Adrenal gland (tissue), 12 donors: ENCODE data around the gene DYNC2LI1. TPM values are rescaled to one million over a fixed set of nuclear protein-coding genes. Genes with fewer than 3 reads are reported as not detected.

ENCODE experiments used
- DNase-seq, 7 donors: peaks; one replicate each; pipeline ENCODE4 v3.0.0-alpha.2; 2019 to 2020
- H3K27ac ChIP-seq, 5 donors: fragments of 200-600 bp; sonication (generic) in 4 of 5; 1 replicate in 3 of 5; 2 replicates in 2 of 5; pipeline versions ENCODE4 v1.5.1 to v1.8.0; 2016 to 2020; ENCODE audit warnings: mild to moderate bottlenecking in 1 of 5
- H3K27me3 ChIP-seq: fragments of 200-600 bp; 2 replicates; pipeline ENCODE4 v1.8.0; 2021
- H3K36me3 ChIP-seq, 2 donors: fragments of 200-600 bp; replicated peaks in 1 of 2; 1 replicate in 1 of 2; 2 replicates in 1 of 2; pipeline versions ENCODE4 v1.5.1 to v1.8.0; 2018 to 2022
- H3K4me1 ChIP-seq, 2 donors: fragments of 200-600 bp; replicated peaks in 1 of 2; 1 replicate in 1 of 2; 2 replicates in 1 of 2; pipeline versions ENCODE4 v1.5.1 to v1.8.0; 2018 to 2021
- H3K4me3 ChIP-seq, 4 donors: fragments of 200-600 bp; sonication (generic) in 3 of 4; one replicate each; pipeline ENCODE4 v1.5.1; 2016 to 2018
- H3K9me3 ChIP-seq, 3 donors: fragments of 200-600 bp; sonication (generic) in 1 of 3; replicated peaks in 1 of 3; 1 replicate in 2 of 3; 2 replicates in 1 of 3; pipeline versions ENCODE4 v1.5.1 to v1.8.0; 2016 to 2021
- CTCF ChIP-seq, 6 experiments: fragments of 450-650 bp in 4 of 6; fragments of 200-600 bp in 2 of 6; sonication (generic) in 1 of 6; IDR thresholded peaks; 1 replicate in 5 of 6; 2 replicates in 1 of 6; pipeline versions ENCODE4 v1.5.1 to v1.8.0; 2016 to 2021; ENCODE audit warnings: antibody characterized with exemption in 6 of 6, mild to moderate bottlenecking in 2 of 6, moderate library complexity in 1 of 6
- POLR2A ChIP-seq, 2 donors: fragments of 450-650 bp; IDR thresholded peaks; one replicate each; pipeline ENCODE4 v1.6.1; 2017; ENCODE audit warnings: antibody characterized with exemption in 2 of 2, mild to moderate bottlenecking in 2 of 2, moderate library complexity in 1 of 2
- WGBS, 4 donors: extraction: QIAGEN DNeasy Blood & Tissue Kit in 2 of 4; methylation state at CpG; one replicate each; pipeline versions ENCODE4 v1.1.5 to v1.1.7; 2013 to 2017; 5-methylcytosine and 5-hydroxymethylcytosine counted together
- intact Hi-C, 2 donors: fragments of 100-400 bp; cut with DNase I; formaldehyde crosslinking; loops; one replicate each; pipeline versions ENCODE4 v1.14.1 to v1.15.0; 2022 to 2023
- polyA plus RNA-seq, 3 donors: library from polyadenylated mRNA; stranded (reverse); fragments of 200-250 nt in 2 of 3; fragments of 350-450 nt in 1 of 3; fragmentation: Illumina TruSeq in 1 of 3; extraction: RNeasy Lipid Tissue Mini Kit (QIAGEN cat#74804) in 1 of 3; gene quantifications; one replicate each; pipeline ENCODE4 v1.2.3, GENCODE V29; 2013 to 2014
- total RNA-seq, 9 donors: library from RNA; depleted of rRNA in 4 of 9; stranded (reverse); fragments of >200 nt in 4 of 9; fragments of 120-200 nt in 1 of 9; fragmentation: NEBNext Ultra II Directional in 1 of 9; extraction: Animal tissue kit (Norgen Biotek cat#: 25700) in 1 of 9; gene quantifications; one replicate each; pipeline versions ENCODE4 v1.1.0 to v1.2.4, GENCODE V29; 2013 to 2023
- donor health status: healthy with polysubstance abuse.
- donor health status: Bipolar disorder and iron deficiency.
- donor health status: DM: yes; HTN: yes; CAD: no.
- donor health status: DM: no; HTN: no; CAD: no.
- donor health status: DM: no; HTN: no; CAD: no.
- donor health status: DM: yes; HTN: yes; CAD: no.

Gene DYNC2LI1
- total and polyA plus RNA-seq, 12 donors = 16.9 to 80.5 (median 30.5) TPM

- TF ChIP-seq CTCF (IDR thresholded peaks at IDR 0.05) (no peak), POLR2A (IDR thresholded peaks at IDR 0.05) (no peak)
- intact Hi-C loops = no loop called here
- H3K36me3 ChIP-seq = no peaks in the 10 kb centered on the region
- H3K4me1 ChIP-seq = peaks cover 0 to 4% of the 10 kb centered on the region in 2 donors
- no peak overlapping the region for H3K4me3 ChIP-seq
- no peaks in the 10 kb centered on the region for H3K9me3 ChIP-seq
- H3K27me3 ChIP-seq = no peaks in the 10 kb centered on the region
- 60 to 72% (median 70%) methylated on average over 3 of the region's 3 CpGs for WGBS, 4 donors
- no peak overlapping the region for H3K27ac ChIP-seq
- no peak for DNase-seq
Observed at GRCh38 chr2:43762286-43762685, 11.6 kb upstream of the DYNC2LI1 start.

- no peak overlapping the region for H3K4me3 ChIP-seq
- H3K27ac ChIP-seq = no peak overlapping the region
- no peaks in the 10 kb centered on the region for H3K9me3 ChIP-seq
- H3K4me1 ChIP-seq = peaks cover 0 to 4% of the 10 kb centered on the region in 2 donors
- no peak for DNase-seq
- TF ChIP-seq CTCF (IDR thresholded peaks at IDR 0.05) = no peak
- no peak for TF ChIP-seq POLR2A (IDR thresholded peaks at IDR 0.05)
- H3K27me3 ChIP-seq = no peaks in the 10 kb centered on the region
- no peaks in the 10 kb centered on the region for H3K36me3 ChIP-seq
- intact Hi-C loops = no loop called here
- 95 to 100% (median 98%) methylated on average over 2 of the region's 2 CpGs for WGBS, 4 donors
Observed at GRCh38 chr2:43763091-43763490, 10.7 kb upstream of the DYNC2LI1 start.

GRCh38 chr2:43764086-43764705 lies 9.6 kb upstream of the DYNC2LI1 start:
- TF ChIP-seq POLR2A (IDR thresholded peaks at IDR 0.05) (no peak), CTCF (IDR thresholded peaks at IDR 0.05) (no peak)
- intact Hi-C loops = no loop called here

GRCh38 chr2:43766006-43766405 lies 7.8 kb upstream of the DYNC2LI1 start:
- intact Hi-C loops = no loop called here
- TF ChIP-seq POLR2A (IDR thresholded peaks at IDR 0.05) (no peak), CTCF (IDR thresholded peaks at IDR 0.05) (no peak)
- Histone ChIP-seq H3K27ac (no peak overlapping the region), H3K27me3 (no peaks in the 10 kb centered on the region), H3K4me3 (no peak overlapping the region), H3K36me3 (no peaks in the 10 kb centered on the region), H3K4me1 (no peaks in the 10 kb centered on the region), H3K9me3 (no peaks in the 10 kb centered on the region)
- DNase-seq = no peak
- WGBS, 4 donors = 82 to 97% (median 92%) methylated on average over 4 of the region's 4 CpGs

More at GRCh38 chr2:43764086-43764705, 9.6 kb upstream of the DYNC2LI1 start:
- Histone ChIP-seq H3K27ac (no peak overlapping the region), H3K27me3 (no peaks in the 10 kb centered on the region), H3K4me1 (no peaks in the 10 kb centered on the region), H3K36me3 (no peaks in the 10 kb centered on the region), H3K9me3 (no peaks in the 10 kb centered on the region), H3K4me3 (no peak overlapping the region)
- DNase-seq = no peak
- 26 to 34% (median 32%) methylated on average over 1 of the region's 1 CpG for WGBS, 4 donors
